GM21390 (cell line): ENCODE results near the gene OR51A7.
"Not testable (repeated sequence)": the region's sequence is repeated elsewhere in the genome, so short reads cannot be mapped to it uniquely, and the experiment has no call there.

ENCODE experiments used
- ATAC-seq: cut with Tn5 transposase; IDR thresholded peaks from one replicate; pipeline ENCODE4 v1.9.1; 2021; ENCODE audit not compliant: unreplicated experiment

Gene OR51A7

GRCh38 chr11:4955613-4956012 lies 52.0 kb downstream of the OR51A7 start, which contains the start of gene OR51A2:
TSS of gene OR51A2 (minus strand) at chr11:4955713. CDS start at chr11:4955713, 0 bp downstream.
- ATAC-seq = not testable (repeated sequence)

GRCh38 chr11:4957396-4957795 lies 53.8 kb downstream of the OR51A7 start:
- no peak for ATAC-seq
